Lower lobe of right lung (tissue), 2 donors: Measurements from ENCODE around the gene DCPS. TPM values are rescaled to one million over a fixed set of nuclear protein-coding genes. Genes with fewer than 3 reads are reported as not detected.

ENCODE experiments used
- ATAC-seq, 2 donors: fragments of 200-7000 bp; cut with Tn5 transposase; one replicate each; pipeline ENCODE4 v1.9.1; 2020 to 2022; ENCODE audit warnings: mild to moderate bottlenecking in 2 of 2, moderate library complexity in 2 of 2
- DNase-seq: peaks from one replicate; pipeline ENCODE4 v3.0.0-alpha.2; 2020
- H3K27ac ChIP-seq: fragments of 200-600 bp; one replicate; pipeline ENCODE4 v1.8.0; 2022
- H3K27me3 ChIP-seq: fragments of 200-600 bp; one replicate; pipeline ENCODE4 v1.8.0; 2022; ENCODE audit warnings: low read depth
- H3K36me3 ChIP-seq: fragments of 200-600 bp; one replicate; pipeline ENCODE4 v1.8.0; 2022; ENCODE audit warnings: mild to moderate bottlenecking
- H3K4me1 ChIP-seq: fragments of 200-600 bp; one replicate; pipeline ENCODE4 v1.8.0; 2022
- H3K4me3 ChIP-seq: fragments of 200-600 bp; one replicate; pipeline ENCODE4 v1.8.0; 2022; ENCODE audit warnings: mild to moderate bottlenecking
- H3K9me3 ChIP-seq: fragments of 200-600 bp; one replicate; pipeline ENCODE4 v1.8.0; 2022
- CTCF ChIP-seq: fragments of 200-600 bp; IDR thresholded peaks from one replicate; pipeline ENCODE4 v1.8.0; 2022; ENCODE audit warnings: antibody characterized with exemption, mild to moderate bottlenecking
- intact Hi-C: fragments of 100-400 bp; cut with DNase I; formaldehyde crosslinking; loops from one replicate; pipeline ENCODE4 v1.11.0; 2022
- total RNA-seq: library from RNA; stranded (reverse); fragmentation: NEBNext Ultra II Directional; extraction: Animal tissue kit (Norgen Biotek cat#: 25700); gene quantifications from one replicate; pipeline ENCODE4 v1.2.1, GENCODE V29; 2021
- donor health status: DM: no; HTN: yes; CAD: no; lungs with severe emphysema.

Gene DCPS
- total RNA-seq, 1 donor from 2014 or later = 14.7 TPM

DNA sequence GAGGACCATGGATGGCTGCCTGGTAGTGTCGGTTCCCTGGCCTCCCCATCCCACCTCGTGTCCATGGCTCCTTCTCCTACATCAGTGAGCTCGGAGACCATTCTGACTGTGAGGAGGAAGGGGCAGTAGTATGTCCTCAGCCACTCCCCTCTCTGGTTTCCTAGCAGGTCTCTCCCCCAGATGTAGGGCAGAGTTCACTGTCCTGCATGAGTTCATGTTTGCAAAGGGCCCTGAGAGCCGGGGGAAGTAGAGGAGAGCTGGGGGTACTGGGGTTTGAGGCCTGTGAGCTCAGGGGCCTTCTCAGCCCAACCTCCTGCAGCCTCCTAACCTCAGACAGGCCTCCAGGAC is 33.2 kb downstream of the DCPS start:
- no peak for ATAC-seq
- no peaks in the 10 kb centered on the region for H3K9me3 ChIP-seq
- H3K4me1 ChIP-seq = peaks cover 29% of the 10 kb centered on the region
- intact Hi-C loops = no loop called here
- H3K27me3 ChIP-seq = no peaks in the 10 kb centered on the region
- H3K36me3 ChIP-seq = peaks cover 24% of the 10 kb centered on the region
- no peak for TF ChIP-seq CTCF
- no peak for DNase-seq
- peak overlapping the region; percentile 41 for H3K27ac ChIP-seq
- H3K4me3 ChIP-seq = no peak overlapping the region

DNA sequence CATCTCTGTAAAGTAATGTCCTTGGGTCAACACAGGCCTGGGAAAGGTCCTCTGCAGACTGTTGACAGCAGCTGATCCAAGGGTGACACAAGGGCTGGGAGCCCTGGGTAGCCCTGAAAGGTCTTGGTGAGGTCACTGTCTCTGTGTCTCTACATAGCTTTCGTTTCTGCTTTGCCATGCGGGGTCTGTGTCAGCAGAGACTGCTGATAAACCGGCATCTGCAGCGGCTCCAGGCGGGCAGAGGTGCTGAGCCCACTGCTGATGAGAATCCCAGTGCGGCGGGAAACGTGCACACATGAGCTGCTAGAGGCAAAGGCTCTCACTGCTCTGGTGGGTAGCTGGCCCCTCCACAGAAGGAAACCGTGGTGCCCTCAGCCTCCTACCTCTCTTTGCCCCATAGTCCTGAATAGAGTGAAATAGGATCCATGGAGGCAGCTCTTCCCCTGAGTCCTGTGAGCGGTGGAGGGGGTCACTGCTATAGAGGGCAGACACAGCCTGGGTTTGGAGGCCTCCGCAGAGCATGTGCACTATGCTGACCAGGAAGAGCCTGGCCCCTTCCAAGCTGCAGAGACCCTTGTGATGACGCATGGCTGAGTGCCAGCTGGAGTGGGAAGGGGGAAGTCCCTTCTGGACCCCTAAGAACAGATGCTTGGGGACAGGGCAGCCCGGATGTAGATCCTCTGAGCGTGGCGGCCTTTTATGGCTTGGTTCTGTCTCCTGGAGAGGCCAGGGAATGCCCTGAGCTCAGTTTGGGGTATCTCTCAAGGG is 33.8 kb downstream of the DCPS start:
- Histone ChIP-seq H3K36me3 (peaks cover 19% of the 10 kb centered on the region), H3K4me3 (no peak overlapping the region), H3K9me3 (no peaks in the 10 kb centered on the region), H3K27ac (no peak overlapping the region), H3K27me3 (no peaks in the 10 kb centered on the region), H3K4me1 (peaks cover 25% of the 10 kb centered on the region)
- TF ChIP-seq CTCF = no peak
- ATAC-seq = no peak
- no peak for DNase-seq
- intact Hi-C loops = no loop called here

- H3K4me3 ChIP-seq = no peak overlapping the region
- H3K27ac ChIP-seq = no peak overlapping the region
- no peaks in the 10 kb centered on the region for H3K27me3 ChIP-seq
- ATAC-seq (peak; percentile 31 to 45), DNase-seq (no peak)
- intact Hi-C loops = no loop called here
- peaks cover 18% of the 10 kb centered on the region for H3K36me3 ChIP-seq
- no peak for TF ChIP-seq CTCF
- H3K9me3 ChIP-seq = no peaks in the 10 kb centered on the region
- H3K4me1 ChIP-seq = peaks cover 25% of the 10 kb centered on the region
Observed at GRCh38 chr11:126338346-126339055, 34.6 kb downstream of the DCPS start.

DNA sequence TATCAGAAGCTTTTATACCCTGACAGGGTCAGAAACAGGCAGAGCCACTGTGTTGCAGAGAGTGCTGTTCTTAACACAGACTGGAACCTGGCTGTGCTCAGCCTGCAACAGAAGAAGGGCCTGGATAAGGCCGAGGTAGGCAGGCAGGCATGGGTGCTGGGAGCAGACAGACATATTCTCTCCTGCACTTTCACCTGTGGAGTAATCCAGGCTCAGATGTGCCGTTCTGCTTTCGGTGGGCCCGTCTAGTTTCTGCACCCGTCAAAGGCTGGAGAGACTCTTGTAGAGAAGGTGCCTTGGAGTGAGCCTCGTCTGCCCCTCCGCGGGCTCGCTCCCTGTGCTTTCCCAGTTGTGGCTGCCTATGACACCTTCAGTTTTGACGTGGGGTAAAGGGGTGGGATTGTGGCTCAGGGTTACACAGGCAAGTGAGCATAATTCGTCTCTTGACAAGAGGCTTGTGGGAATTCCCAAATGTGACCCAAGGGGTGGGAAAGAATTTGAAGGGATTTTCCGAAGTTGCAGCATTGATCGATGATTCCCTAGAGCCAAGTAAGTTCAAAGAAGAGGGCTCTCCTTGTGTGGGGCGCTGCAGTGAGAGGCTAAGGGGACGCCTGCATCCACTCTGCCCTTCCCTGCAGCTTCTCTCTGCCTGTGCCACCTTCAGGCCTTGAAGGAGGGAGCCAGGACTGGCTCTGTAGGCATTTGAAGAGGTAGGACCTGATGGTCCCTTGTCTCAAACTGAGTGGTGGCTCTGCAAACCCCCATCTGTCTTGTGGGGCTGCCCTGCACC is 35.4 kb downstream of the DCPS start:
- no peak for TF ChIP-seq CTCF
- intact Hi-C loops = no loop called here

GRCh38 chr11:126339863-126340434 is 36.1 kb downstream of the DCPS start:
- DNase-seq (peak; percentile 86), ATAC-seq (peak; percentile 73 to 87)
- TF ChIP-seq CTCF = no peak
- H3K27me3 ChIP-seq = no peaks in the 10 kb centered on the region
- intact Hi-C loops = no loop called here
- no peaks in the 10 kb centered on the region for H3K9me3 ChIP-seq
- peaks cover 25% of the 10 kb centered on the region for H3K4me1 ChIP-seq
- H3K27ac ChIP-seq = peak overlapping the region; percentile 66
- H3K36me3 ChIP-seq = peaks cover 22% of the 10 kb centered on the region
- H3K4me3 ChIP-seq = no peak overlapping the region

More for the DNA sequence above, 35.4 kb downstream of the DCPS start:
- ATAC-seq (peak; percentile 3 to 38), DNase-seq (no peak)
- no peaks in the 10 kb centered on the region for H3K27me3 ChIP-seq
- peak overlapping the region; percentile 53 for H3K27ac ChIP-seq
- no peaks in the 10 kb centered on the region for H3K9me3 ChIP-seq
- H3K4me1 ChIP-seq = peaks cover 25% of the 10 kb centered on the region
- H3K4me3 ChIP-seq = no peak overlapping the region
- peaks cover 23% of the 10 kb centered on the region for H3K36me3 ChIP-seq
